Left lung (tissue), 10 donors: ENCODE measurements around the gene FAM131C. TPM values are rescaled to one million over a fixed set of nuclear protein-coding genes. Genes with fewer than 3 reads are reported as not detected.

ENCODE experiments used
- ATAC-seq: fragments of 200-7000 bp; cut with Tn5 transposase; one replicate; pipeline ENCODE4 v1.9.1; 2020; ENCODE audit warnings: moderate library complexity
- DNase-seq, 4 donors: peaks; one replicate each; pipeline ENCODE4 v3.0.0-alpha.2; 2013 to 2020
- H3K27ac ChIP-seq, 2 donors: fragments of 200-600 bp; sonication (generic) in 1 of 2; one replicate each; pipeline versions ENCODE4 v1.5.0 to v1.8.0; 2020 to 2021
- H3K27me3 ChIP-seq, 2 donors: fragments of 200-600 bp; sonication (generic) in 1 of 2; one replicate each; pipeline versions ENCODE4 v1.5.0 to v1.8.0; 2020 to 2021
- H3K36me3 ChIP-seq, 2 donors: fragments of 200-600 bp; sonication (generic) in 1 of 2; one replicate each; pipeline versions ENCODE4 v1.5.0 to v1.8.0; 2020 to 2021
- H3K4me1 ChIP-seq, 2 donors: fragments of 200-600 bp; one replicate each; pipeline ENCODE4 v1.8.0; 2021
- H3K4me3 ChIP-seq, 2 donors: fragments of 200-600 bp; sonication (generic) in 1 of 2; one replicate each; pipeline versions ENCODE4 v1.5.0 to v1.8.0; 2020 to 2021; ENCODE audit warnings: mild to moderate bottlenecking in 1 of 2
- H3K9me3 ChIP-seq, 2 donors: fragments of 200-600 bp; sonication (generic) in 1 of 2; one replicate each; pipeline versions ENCODE4 v1.5.0 to v1.8.0; 2020 to 2021
- intact Hi-C, 2 donors: fragments of 100-400 bp; cut with DNase I; formaldehyde crosslinking; loops; one replicate each; pipeline versions ENCODE4 v1.11.2 to v1.14.2; 2022
- polyA plus RNA-seq, 6 donors: library from polyadenylated mRNA; unstranded; fragments of 120-200 nt; gene quantifications; one replicate each; pipeline ENCODE4 v1.2.1, GENCODE V29; 2013; ENCODE audit not compliant: insufficient read length in 6 of 6
- total RNA-seq, 2 donors: library from RNA; stranded (reverse); fragmentation: NEBNext Ultra II Directional; extraction: Animal tissue kit (Norgen Biotek cat#: 25700); gene quantifications; one replicate each; pipeline ENCODE4 v1.2.1, GENCODE V29; 2021
- TF ChIP-seq, protein P1 (sequence below), 2 donors: fragments of 200-600 bp; sonication (generic) in 1 of 2; IDR thresholded peaks; one replicate each; pipeline versions ENCODE4 v1.5.0 to v1.8.0; 2021; ENCODE audit warnings: antibody characterized with exemption in 2 of 2
- donor health status: DM: no; HTN: yes; CAD: no.
- donor health status: DM: no; HTN: no; CAD: no.

The FAM131C gene
- total and polyA plus RNA-seq, 8 donors = 0.08 to 0.21 (median 0.17) TPM; not detected in 4

DNA sequence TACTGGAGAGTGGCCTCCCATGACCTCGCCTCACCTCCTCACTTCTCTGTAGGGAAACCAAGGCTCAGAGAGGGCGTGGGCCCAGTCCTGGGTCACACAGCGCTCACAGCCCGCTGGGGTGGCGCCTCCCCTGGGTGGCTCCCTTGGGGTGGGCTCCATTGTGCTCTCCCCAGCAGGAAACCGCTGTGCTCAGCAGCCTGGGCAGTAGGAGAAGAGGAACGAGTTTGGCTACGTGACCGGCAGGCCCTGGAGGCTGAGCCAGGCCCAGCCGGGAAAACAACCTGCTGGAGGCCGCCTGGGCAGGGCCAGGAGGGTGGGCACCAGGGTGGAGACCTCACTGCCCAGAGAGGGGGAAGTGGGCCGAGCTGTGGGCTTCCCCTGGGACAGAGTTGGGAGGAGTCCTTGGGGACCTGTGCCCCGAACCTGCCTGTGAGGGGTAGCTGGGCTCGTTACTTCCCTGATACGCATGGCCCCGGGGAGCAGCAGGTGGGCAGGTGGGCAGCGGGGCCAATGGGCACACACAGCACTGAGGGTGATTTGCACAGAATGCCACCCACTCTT is 15.0 kb upstream of the FAM131C start:
- no peaks in the 10 kb centered on the region for H3K4me1 ChIP-seq
- H3K9me3 ChIP-seq = no peaks in the 10 kb centered on the region
- TF ChIP-seq, protein P1, sequence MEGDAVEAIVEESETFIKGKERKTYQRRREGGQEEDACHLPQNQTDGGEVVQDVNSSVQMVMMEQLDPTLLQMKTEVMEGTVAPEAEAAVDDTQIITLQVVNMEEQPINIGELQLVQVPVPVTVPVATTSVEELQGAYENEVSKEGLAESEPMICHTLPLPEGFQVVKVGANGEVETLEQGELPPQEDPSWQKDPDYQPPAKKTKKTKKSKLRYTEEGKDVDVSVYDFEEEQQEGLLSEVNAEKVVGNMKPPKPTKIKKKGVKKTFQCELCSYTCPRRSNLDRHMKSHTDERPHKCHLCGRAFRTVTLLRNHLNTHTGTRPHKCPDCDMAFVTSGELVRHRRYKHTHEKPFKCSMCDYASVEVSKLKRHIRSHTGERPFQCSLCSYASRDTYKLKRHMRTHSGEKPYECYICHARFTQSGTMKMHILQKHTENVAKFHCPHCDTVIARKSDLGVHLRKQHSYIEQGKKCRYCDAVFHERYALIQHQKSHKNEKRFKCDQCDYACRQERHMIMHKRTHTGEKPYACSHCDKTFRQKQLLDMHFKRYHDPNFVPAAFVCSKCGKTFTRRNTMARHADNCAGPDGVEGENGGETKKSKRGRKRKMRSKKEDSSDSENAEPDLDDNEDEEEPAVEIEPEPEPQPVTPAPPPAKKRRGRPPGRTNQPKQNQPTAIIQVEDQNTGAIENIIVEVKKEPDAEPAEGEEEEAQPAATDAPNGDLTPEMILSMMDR (IDR thresholded peaks at IDR 0.05) = no peak
- no peak overlapping the region for H3K27ac ChIP-seq
- H3K27me3 ChIP-seq = no peaks in the 10 kb centered on the region
- DNase-seq = peak in 1 of 4 donors; percentile 49
- H3K4me3 ChIP-seq = no peak overlapping the region
- H3K36me3 ChIP-seq = no peaks in the 10 kb centered on the region
- intact Hi-C loops = no loop called here
- ATAC-seq = no peak

GRCh38 chr1:16087733-16088132 is 14.3 kb upstream of the FAM131C start:
- H3K27me3 ChIP-seq = no peaks in the 10 kb centered on the region
- no peaks in the 10 kb centered on the region for H3K36me3 ChIP-seq
- H3K9me3 ChIP-seq = no peaks in the 10 kb centered on the region
- no peak for ATAC-seq
- TF ChIP-seq, protein P1 (IDR thresholded peaks at IDR 0.05) = no peak
- H3K4me1 ChIP-seq = no peaks in the 10 kb centered on the region
- intact Hi-C loops = no loop called here
- DNase-seq = peak in 1 of 4 donors; percentile 35
- no peak overlapping the region for H3K27ac ChIP-seq
- H3K4me3 ChIP-seq = no peak overlapping the region

DNA sequence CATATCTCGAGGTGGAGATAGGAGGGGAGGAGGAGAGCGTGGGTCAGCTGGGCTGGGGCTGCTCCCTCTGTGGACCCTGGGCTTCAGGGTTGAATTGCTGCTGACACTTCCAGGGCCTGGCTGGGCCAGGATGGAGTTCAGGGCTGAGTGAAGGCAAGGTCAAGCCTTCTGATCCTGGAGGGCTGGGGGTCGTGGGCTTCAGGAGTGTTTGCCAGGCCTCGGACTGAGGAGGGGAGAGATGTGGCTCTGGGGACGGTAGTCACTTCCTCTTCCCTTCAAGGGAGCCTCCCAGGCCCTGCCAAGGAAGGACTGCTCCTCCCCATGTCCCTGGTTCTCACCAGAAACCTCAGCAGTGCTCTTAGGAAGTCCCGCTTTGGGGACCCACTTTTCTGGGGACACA is 12.1 kb upstream of the FAM131C start:
- H3K27ac ChIP-seq = no peak overlapping the region
- no peaks in the 10 kb centered on the region for H3K9me3 ChIP-seq
- H3K4me1 ChIP-seq = no peaks in the 10 kb centered on the region
- ATAC-seq = no peak
- no peaks in the 10 kb centered on the region for H3K36me3 ChIP-seq
- TF ChIP-seq, protein P1 (IDR thresholded peaks at IDR 0.05) = no peak
- peak in 1 of 4 donors; percentile 43 for DNase-seq
- intact Hi-C loops = no loop called here
- no peaks in the 10 kb centered on the region for H3K27me3 ChIP-seq
- H3K4me3 ChIP-seq = no peak overlapping the region

DNA sequence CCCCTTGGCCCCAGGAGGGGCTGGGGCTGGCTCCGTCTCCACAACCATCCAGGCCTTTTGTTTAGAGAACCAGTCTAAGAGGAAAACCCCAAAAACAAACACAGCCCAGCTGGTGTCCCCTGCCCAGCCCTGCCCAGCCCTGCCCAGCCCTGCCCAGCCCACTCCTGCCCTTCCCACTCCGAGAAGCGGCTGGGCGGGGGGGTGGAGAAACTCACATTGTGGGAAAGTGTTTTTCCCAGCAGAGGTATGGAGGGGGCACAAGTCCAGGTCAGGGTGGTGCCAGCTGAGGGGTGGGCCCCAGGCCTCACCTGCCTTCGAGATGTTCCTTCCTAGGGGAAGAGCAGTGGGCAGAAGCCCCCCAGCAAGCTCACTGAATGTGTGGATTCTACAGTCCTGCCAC is 10.0 kb upstream of the FAM131C start:
- intact Hi-C loops = no loop called here
- no peak overlapping the region for H3K27ac ChIP-seq
- H3K27me3 ChIP-seq = no peaks in the 10 kb centered on the region
- TF ChIP-seq, protein P1 (IDR thresholded peaks at IDR 0.05) = no peak
- H3K4me1 ChIP-seq = peaks cover 0 to 6% of the 10 kb centered on the region in 2 donors
- DNase-seq = peak in 1 of 4 donors; percentile 68
- H3K36me3 ChIP-seq = no peaks in the 10 kb centered on the region
- H3K9me3 ChIP-seq = no peaks in the 10 kb centered on the region
- peak; percentile 37 for ATAC-seq
- H3K4me3 ChIP-seq = no peak overlapping the region

DNA sequence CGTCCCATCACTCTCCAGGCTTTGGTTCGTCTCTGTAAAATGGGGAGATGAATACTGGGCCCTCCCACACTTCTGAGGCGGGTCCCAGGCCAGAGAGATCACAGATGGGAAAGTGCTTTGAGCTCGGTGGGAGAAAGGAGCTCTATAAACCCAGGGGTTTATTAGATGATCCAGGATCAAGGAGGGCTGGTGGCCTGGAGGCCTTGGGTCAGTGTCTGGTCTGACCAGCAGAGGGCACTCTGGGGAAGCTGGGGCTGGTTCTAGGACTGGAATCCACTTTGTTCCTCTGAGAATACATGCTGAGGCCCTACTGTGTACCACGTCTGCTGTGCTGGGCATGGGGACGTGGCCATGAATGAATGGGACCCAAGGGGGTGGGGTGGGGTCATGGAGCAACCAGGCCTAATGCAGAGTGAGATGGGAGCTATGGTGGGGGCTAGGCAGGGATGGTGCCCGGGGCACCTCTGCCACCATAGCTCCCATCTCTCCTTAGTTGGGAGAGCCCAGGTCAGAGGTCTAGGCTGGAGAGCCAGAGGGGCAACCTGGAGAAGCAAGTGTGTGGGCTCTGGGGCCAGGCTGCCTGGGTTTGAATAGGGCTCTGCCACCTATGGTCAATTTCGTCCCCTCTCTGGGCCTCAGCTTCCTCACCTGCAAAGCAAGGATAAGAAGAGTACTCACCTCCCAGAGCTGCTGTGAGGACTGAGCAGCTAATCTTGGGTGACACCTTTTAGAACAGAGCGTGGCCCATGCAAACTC is 9.0 kb upstream of the FAM131C start:
- TF ChIP-seq, protein P1 (IDR thresholded peaks at IDR 0.05) = peak; percentile 83 to 88
- ATAC-seq (peak; percentile 83), DNase-seq (peak in 2 of 4 donors; percentile 72 to 85)
- H3K36me3 ChIP-seq = no peaks in the 10 kb centered on the region
- H3K27me3 ChIP-seq = no peaks in the 10 kb centered on the region
- no peak overlapping the region for H3K4me3 ChIP-seq
- H3K9me3 ChIP-seq = no peaks in the 10 kb centered on the region
- H3K4me1 ChIP-seq = peaks cover 0 to 6% of the 10 kb centered on the region in 2 donors
- intact Hi-C loops = no loop called here
- H3K27ac ChIP-seq = no peak overlapping the region
